ENCODE measurements around the gene TM9SF1. TPM values are rescaled to one million over a fixed set of nuclear protein-coding genes. Genes with fewer than 3 reads are reported as not detected.

TM9SF1 gene
- total and polyA plus RNA-seq, 2 of the 13 experiments (the other 11 are each of a cell fraction or from before 2014, with no cell fraction given), result 83.2 to 110 TPM

- TF ChIP-seq DMTF1 (CRISPR knock-in tag; IDR thresholded peaks at IDR 0.05), result peak; percentile 93; the same call in 1 of the 2 replicates
- TF ChIP-seq FUBP1 (CRISPR knock-in tag; IDR thresholded peaks at IDR 0.05; ENCODE audit: borderline replicate concordance), result peak; percentile 100; the same call in 1 of the 2 replicates
- peak; percentile 99 for TF ChIP-seq ZNF34 (CRISPR knock-in tag; IDR thresholded peaks at IDR 0.05; ENCODE audit: borderline replicate concordance)
- TF ChIP-seq ZFP82 (CRISPR knock-in tag; IDR thresholded peaks at IDR 0.05; ENCODE audit: borderline replicate concordance), result no peak
- TF ChIP-seq KDM5A (IDR thresholded peaks at IDR 0.05; ENCODE audit: borderline replicate concordance, low read length), result peak; percentile 98
- peak; percentile 47; the same call in 1 of the 2 replicates for TF ChIP-seq PREB (CRISPR knock-in tag; IDR thresholded peaks at IDR 0.05)
- TF ChIP-seq THAP8 (CRISPR knock-in tag; IDR thresholded peaks at IDR 0.05; ENCODE audit: borderline replicate concordance), result no peak; the same call in 1 of the 2 replicates
- peak; percentile 9; the same call in 1 of the 2 replicates for TF ChIP-seq KDM6A (CRISPR knock-in tag; IDR thresholded peaks at IDR 0.05; ENCODE audit: low read depth)
- TF ChIP-seq ATF2 (CRISPR knock-in tag; IDR thresholded peaks at IDR 0.05), result peak; percentile 94
- no peak for TF ChIP-seq FOXP1 (IDR thresholded peaks at IDR 0.05)
- TF ChIP-seq FOXP1 (CRISPR knock-in tag; IDR thresholded peaks at IDR 0.05), result peak; percentile 33
- TF ChIP-seq IKZF4 (CRISPR knock-in tag; IDR thresholded peaks at IDR 0.05; ENCODE audit: borderline replicate concordance, low read depth, not compliant biosample characterization), result no peak
Observed at GRCh38 chr14:24212924-24213865, 18.0 kb upstream of the TM9SF1 start, which contains the start of gene CHMP4A (continued).
